H1 (cell line): ENCODE measurements around the gene FMNL2. TPM values are rescaled to one million over a fixed set of nuclear protein-coding genes. Genes with fewer than 3 reads are reported as not detected.
"Not testable (repeated sequence)": the region's sequence is repeated elsewhere in the genome, so short reads cannot be mapped to it uniquely, and the experiment has no call there.

Experiments
- CTCF ChIA-PET: fragments of 300-600 bp; sonication (Branson Sonifier 250); formaldehyde crosslinking; loops from one replicate; lab custom pipeline; 2021; ENCODE audit not compliant: partially characterized antibody; lab: Charles Lee
- POLR2A ChIA-PET: fragments of 300-600 bp; sonication (Branson Sonifier 250); formaldehyde crosslinking; loops from one replicate; lab custom pipeline; 2021; ENCODE audit warnings: inconsistent platforms; ENCODE audit not compliant: partially characterized antibody; lab: Charles Lee
- DNase-seq, 2 experiments: peaks; one replicate each; pipeline versions ENCODE4 v3.0.0 to v3.0.0-alpha.2; 2010 to 2022; ENCODE audit warnings: low spot score in 2 of 2, low read depth in 1 of 2, mixed read lengths in 1 of 2
- FAIRE-seq: peaks from 2 replicates; lab custom pipeline; 2011; peaks lifted over from hg19 to GRCh38; lab: Jason Lieb, UNC
- H2AFZ ChIP-seq: 2 replicates; pipeline ENCODE4 v1.8.1; 2012; ENCODE audit warnings: low read length, inconsistent platforms
- H2AK5ac ChIP-seq: 2 replicates; pipeline ENCODE4 v1.6.1; 2013; ENCODE audit warnings: low read depth, low read length
- H2BK120ac ChIP-seq: replicated peaks from 2 replicates; pipeline ENCODE3; 2013; ENCODE audit warnings: low read depth, low read length, inconsistent platforms
- H2BK12ac ChIP-seq: 2 replicates; pipeline ENCODE4 v1.6.1; 2013; ENCODE audit warnings: low read depth, low read length
- H2BK15ac ChIP-seq: 2 replicates; pipeline ENCODE4 v1.6.1; 2013; ENCODE audit warnings: low read length
- H2BK20ac ChIP-seq: 2 replicates; pipeline ENCODE4 v1.6.1; 2013; ENCODE audit warnings: low read length
- H2BK5ac ChIP-seq: 2 replicates; pipeline ENCODE4 v1.6.1; 2013; ENCODE audit warnings: low read depth, low read length
- H3K14ac ChIP-seq: 2 replicates; pipeline ENCODE4 v1.6.1; 2013; ENCODE audit warnings: inconsistent platforms; ENCODE audit not compliant: insufficient read length
- H3K18ac ChIP-seq: 2 replicates; pipeline ENCODE4 v1.6.1; 2013; ENCODE audit warnings: low read length; ENCODE audit errors: extremely low read depth
- H3K23ac ChIP-seq: 2 replicates; pipeline ENCODE4 v1.6.1; 2013; ENCODE audit warnings: inconsistent platforms; ENCODE audit not compliant: insufficient read length
- H3K23me2 ChIP-seq: 2 replicates; pipeline ENCODE4 v1.6.1; 2013; ENCODE audit warnings: low read depth, low read length
- H3K27ac ChIP-seq: 2 replicates; pipeline ENCODE4 v1.6.1; 2011; ENCODE audit warnings: low read depth, low read length, inconsistent platforms
- H3K27me3 ChIP-seq, 4 experiments: replicated peaks in 1 of 4; 1 replicate in 1 of 4; 2 replicates in 3 of 4; pipeline versions ENCODE4 v1.6.1 to v1.8.1; 2011 to 2013; ENCODE audit warnings: low read length in 3 of 4, mild to moderate bottlenecking in 3 of 4, inconsistent platforms in 2 of 4, mixed read lengths in 2 of 4, moderate library complexity in 1 of 4; ENCODE audit not compliant: control insufficient read depth in 3 of 4, insufficient read depth in 3 of 4; ENCODE audit errors: extremely low read depth in 1 of 4
- H3K36me3 ChIP-seq, 4 experiments: 2 replicates each; pipeline versions ENCODE4 v1.6.1 to v1.8.1; 2011 to 2013; ENCODE audit warnings: mild to moderate bottlenecking in 4 of 4, low read length in 3 of 4, moderate library complexity in 2 of 4, control low read depth in 1 of 4, inconsistent platforms in 1 of 4; ENCODE audit not compliant: insufficient read depth in 4 of 4, control insufficient read depth in 2 of 4
- H3K4ac ChIP-seq: replicated peaks from 2 replicates; pipeline ENCODE3; 2013; ENCODE audit warnings: low read length, low read depth, mixed read lengths, inconsistent platforms; ENCODE audit not compliant: insufficient read length
- H3K4me1 ChIP-seq, 4 experiments: replicated peaks in 1 of 4; 1 replicate in 1 of 4; 2 replicates in 3 of 4; pipeline versions ENCODE4 v1.6.1 to v1.8.1; 2011 to 2013; ENCODE audit warnings: low read length in 3 of 4, inconsistent platforms in 2 of 4, mixed read lengths in 1 of 4; ENCODE audit not compliant: insufficient read depth in 4 of 4, control insufficient read depth in 3 of 4
- H3K4me2 ChIP-seq, 2 experiments: 2 replicates each; pipeline versions ENCODE4 v1.6.1 to v1.8.1; 2011 to 2013; ENCODE audit warnings: low read depth in 2 of 2, low read length in 2 of 2, control low read depth in 1 of 2, inconsistent platforms in 1 of 2, mild to moderate bottlenecking in 1 of 2; ENCODE audit not compliant: insufficient read depth in 1 of 2
- H3K4me3 ChIP-seq, 4 experiments: fragments of 200-600, 300-600 bp in 1 of 4; sonication (generic), shearing (Covaris generic), sonication (Bioruptor Twin) in 1 of 4; 2 replicates each; pipeline versions ENCODE4 v1.5.1 to v1.8.1; 2011 to 2016; ENCODE audit warnings: low read length in 4 of 4, low read depth in 3 of 4, control low read depth in 2 of 4, inconsistent platforms in 2 of 4, mild to moderate bottlenecking in 2 of 4, mixed read lengths in 1 of 4, moderate library complexity in 1 of 4; ENCODE audit not compliant: insufficient read depth in 2 of 4; ENCODE audit errors: extremely low read depth in 1 of 4
- H3K56ac ChIP-seq: replicated peaks from 2 replicates; pipeline ENCODE3; 2013; ENCODE audit warnings: low read depth, mild to moderate bottlenecking, mixed read lengths, low read length, inconsistent platforms; ENCODE audit not compliant: insufficient read length
- H3K79me1 ChIP-seq: 2 replicates; pipeline ENCODE4 v1.6.1; 2013; ENCODE audit warnings: low read depth, low read length, control low read depth
- H3K79me2 ChIP-seq, 2 experiments: 2 replicates each; pipeline versions ENCODE4 v1.6.1 to v1.8.1; 2012 to 2013; ENCODE audit warnings: low read length in 2 of 2, mild to moderate bottlenecking in 2 of 2, inconsistent platforms in 1 of 2; ENCODE audit not compliant: insufficient read depth in 2 of 2, control insufficient read depth in 1 of 2
- H3K9ac ChIP-seq, 4 experiments: replicated peaks in 1 of 4; 1 replicate in 1 of 4; 2 replicates in 3 of 4; pipeline versions ENCODE4 v1.6.1 to v1.8.1; 2011 to 2013; ENCODE audit warnings: low read depth in 3 of 4, low read length in 3 of 4, control low read depth in 2 of 4, mild to moderate bottlenecking in 2 of 4, moderate library complexity in 2 of 4, inconsistent platforms in 1 of 4; ENCODE audit errors: extremely low read depth in 1 of 4
- H3K9me3 ChIP-seq, 2 experiments: 2 replicates each; pipeline versions ENCODE4 v1.6.1 to v1.8.1; 2012 to 2013; ENCODE audit warnings: mild to moderate bottlenecking in 2 of 2, moderate library complexity in 2 of 2, control low read depth in 1 of 2, inconsistent platforms in 1 of 2, low read depth in 1 of 2, low read length in 1 of 2, mixed read lengths in 1 of 2; ENCODE audit not compliant: insufficient read depth in 2 of 2
- H4K20me1 ChIP-seq, 2 experiments: replicated peaks in 1 of 2; 2 replicates each; pipeline versions ENCODE3 to v1.8.1; 2011 to 2013; ENCODE audit warnings: inconsistent platforms in 2 of 2, low read length in 2 of 2, mild to moderate bottlenecking in 1 of 2; ENCODE audit not compliant: insufficient read depth in 2 of 2, control insufficient read depth in 1 of 2
- H4K5ac ChIP-seq: 2 replicates; pipeline ENCODE4 v1.6.1; 2013; ENCODE audit warnings: low read length, low read depth, mixed read lengths, inconsistent platforms; ENCODE audit not compliant: insufficient read length
- H4K8ac ChIP-seq: 2 replicates; pipeline ENCODE4 v1.8.0; 2013; ENCODE audit warnings: mild to moderate bottlenecking, moderate library complexity, low read length, inconsistent platforms; ENCODE audit not compliant: insufficient read depth; ENCODE audit errors: extremely low read depth
- H4K91ac ChIP-seq: replicated peaks from 2 replicates; pipeline ENCODE3; 2013; ENCODE audit warnings: low read length, mixed read lengths, inconsistent platforms; ENCODE audit not compliant: insufficient read length
- ASH2L ChIP-seq: fragments of 200-600, 300-600 bp; sonication (generic); IDR thresholded peaks from one replicate; pipeline ENCODE4 v1.7.1; 2017; ENCODE audit warnings: low read length
- WGBS, 2 experiments: shearing (Covaris generic) in 1 of 2; methylation state at CpG; one replicate each; pipeline versions ENCODE4 v1.1.6 to v1.1.7; 2013 to 2015; ENCODE audit warnings: low lambda C conversion rate in 2 of 2, mixed read lengths in 2 of 2, inconsistent platforms in 1 of 2, low coverage in 1 of 2, missing lambda C conversion rate in 1 of 2; ENCODE audit not compliant: insufficient replicate concordance in 2 of 2, insufficient coverage in 1 of 2, insufficient read length in 1 of 2; ENCODE audit errors: extremely low coverage in 1 of 2, missing lambda C conversion rate in 1 of 2; 5-methylcytosine and 5-hydroxymethylcytosine counted together
- polyA plus RNA-seq, 7 experiments: library from polyadenylated mRNA; depleted of rRNA in 3 of 7; stranded (reverse) in 5 of 7; unstranded in 2 of 7; fragments of >200 nt in 5 of 7; fragments of 200-250 nt in 2 of 7; gene quantifications; 1 replicate in 5 of 7; 2 replicates in 1 of 7; 4 replicates in 1 of 7; pipeline versions ENCODE4 v1.2.1 to v1.2.3, GENCODE V29; 2011 to 2013; ENCODE audit warnings: missing spikeins in 2 of 7, mixed read lengths in 2 of 7
- total RNA-seq: library from RNA; stranded (reverse); fragmentation: NEBNext Ultra II Directional; extraction: Animal tissue kit (Norgen Biotek cat#: 25700); gene quantifications from 2 replicates; pipeline ENCODE4 v1.2.1, GENCODE V29; 2021

The FMNL2 gene
- total and polyA plus RNA-seq, 2 of the 8 experiments (the other 6 are each of a cell fraction or from before 2014, with no cell fraction given): 15.5 to 45.1 TPM

DNA sequence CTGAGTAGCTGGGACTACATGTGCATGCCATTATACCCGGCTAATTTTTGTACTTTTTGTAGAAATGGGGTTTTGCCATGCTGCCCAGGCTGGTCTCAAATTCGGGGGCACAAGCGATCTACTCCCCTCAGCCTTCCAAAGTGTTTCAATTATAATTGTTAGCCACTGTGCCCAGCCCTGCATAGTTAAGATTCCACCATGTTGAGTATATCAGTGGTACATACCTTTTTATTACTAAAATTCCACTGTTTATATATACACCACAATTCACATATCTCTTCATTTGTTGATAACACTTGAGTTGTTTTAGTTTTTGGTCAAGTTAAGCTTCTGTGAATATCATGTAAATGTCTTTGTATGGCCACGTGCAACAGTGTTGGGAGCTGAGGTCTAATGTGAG lies 12.8 kb upstream of the FMNL2 start:
- Histone ChIP-seq H3K14ac (no peak overlapping the region), H2BK5ac (no peak overlapping the region), H3K27ac (no peak overlapping the region), H3K9me3 (no peaks in the 10 kb centered on the region), H3K79me2 (no peaks in the 10 kb centered on the region), H3K9ac (no peak overlapping the region), H2BK15ac (no peak overlapping the region), H2AK5ac (no peak overlapping the region), H2BK12ac (no peak overlapping the region), H3K23ac (no peak overlapping the region), H3K18ac (no peak overlapping the region), H3K79me1 (no peaks in the 10 kb centered on the region), H2AFZ (no peak overlapping the region), H3K4me2 (no peak overlapping the region), H3K36me3 (no peaks in the 10 kb centered on the region), H3K4ac (no peak overlapping the region), H3K56ac (no peak overlapping the region), H4K5ac (no peak overlapping the region), H2BK120ac (no peak overlapping the region), H3K23me2 (no peaks in the 10 kb centered on the region), H2BK20ac (no peak overlapping the region), H4K91ac (no peak overlapping the region), H4K20me1 (no peaks in the 10 kb centered on the region), H4K8ac (no peak overlapping the region), H3K4me1 (no peaks in the 10 kb centered on the region), H3K4me3 (no peak overlapping the region), H3K27me3 (no peaks in the 10 kb centered on the region)
- TF ChIP-seq ASH2L: no peak
- DNase-seq: no peak
- WGBS, 2 experiments: 89% methylated on average over 4 of the region's 4 CpGs; no CpG with 5 or more reads in 1 of the 2 experiments
- CTCF ChIA-PET: no interaction called here
- POLR2A ChIA-PET: no interaction called here
- FAIRE-seq: no peak

DNA sequence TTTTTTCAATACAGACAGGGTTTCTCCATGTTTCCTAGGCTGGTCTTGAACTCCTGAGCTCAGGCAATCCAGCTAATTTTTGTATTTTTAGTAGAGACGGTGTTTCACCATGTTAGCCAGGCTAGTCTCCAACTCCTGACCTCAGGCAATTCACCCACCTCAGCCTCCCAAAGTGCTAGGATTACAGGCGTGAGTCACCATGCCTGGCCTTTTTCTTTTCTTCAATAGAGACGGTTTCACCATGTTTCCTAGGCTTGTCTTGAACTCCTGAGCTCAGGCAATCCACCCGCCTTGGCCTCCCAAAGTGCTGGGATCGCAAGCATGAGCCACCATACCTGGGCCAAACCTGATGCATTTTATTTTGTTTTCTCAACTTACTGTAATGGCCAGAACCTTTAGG lies 9.8 kb upstream of the FMNL2 start:
- H2AFZ ChIP-seq, H3K79me1 ChIP-seq, H4K91ac ChIP-seq, H3K18ac ChIP-seq, H3K4me2 ChIP-seq, H4K20me1 ChIP-seq, H2BK120ac ChIP-seq, DNase-seq, H2BK15ac ChIP-seq, H3K4me1 ChIP-seq, H3K9ac ChIP-seq, H4K8ac ChIP-seq, H3K23me2 ChIP-seq, H3K36me3 ChIP-seq, H2BK5ac ChIP-seq, H2AK5ac ChIP-seq, POLR2A ChIA-PET, H3K14ac ChIP-seq, H2BK12ac ChIP-seq, H3K23ac ChIP-seq, H3K4ac ChIP-seq, FAIRE-seq, H3K56ac ChIP-seq, H3K4me3 ChIP-seq, H4K5ac ChIP-seq, H2BK20ac ChIP-seq, H3K79me2 ChIP-seq, H3K9me3 ChIP-seq, H3K27ac ChIP-seq, H3K27me3 ChIP-seq: not testable (repeated sequence)
- CTCF ChIA-PET: interaction anchor here (1.4 to 1.6 kb wide), 2 partner anchors 12 to 311 kb away, joined by 4 to 5 read pairs; no protein-coding TSS in a partner anchor
- WGBS, 2 experiments: 88% methylated on average over 5 of the region's 5 CpGs; no CpG with 5 or more reads in 1 of the 2 experiments
